GM23338 (cell line): ENCODE measurements around the gene NFIA. TPM values are rescaled to one million over a fixed set of nuclear protein-coding genes. Genes with fewer than 3 reads are reported as not detected.

Experiments used
- ATAC-seq: fragments of 200-7000 bp; cut with Tn5 transposase; 3 replicates; pipeline ENCODE4 v1.9.1; 2020
- DNase-seq: peaks from one replicate; pipeline ENCODE4 v3.0.0-alpha.2; 2015; ENCODE audit warnings: low spot score
- H2AFZ ChIP-seq: fragments of 200-600 bp; sonication (generic); 2 replicates; pipeline ENCODE4 v1.8.0; 2016; ENCODE audit warnings: antibody characterized with exemption, mild to moderate bottlenecking, moderate library complexity
- H3F3A ChIP-seq: fragments of 200-600 bp; sonication (generic); replicated peaks from 2 replicates; pipeline ENCODE4 v1.8.0; 2017; ENCODE audit warnings: antibody characterized with exemption, mixed run types, low read depth
- H3K27ac ChIP-seq: fragments of 200-600 bp; sonication (generic); 2 replicates; pipeline ENCODE4 v1.6.1; 2016; ENCODE audit warnings: low read depth
- H3K27me3 ChIP-seq: fragments of 200-600 bp; sonication (generic); 2 replicates; pipeline ENCODE4 v1.8.0; 2016; ENCODE audit warnings: mild to moderate bottlenecking, mixed run types, moderate library complexity; ENCODE audit not compliant: insufficient read depth
- H3K36me3 ChIP-seq: fragments of 200-600 bp; sonication (generic); 2 replicates; pipeline ENCODE4 v1.8.0; 2016; ENCODE audit warnings: mild to moderate bottlenecking; ENCODE audit not compliant: insufficient read depth
- H3K4me1 ChIP-seq: fragments of 200-600 bp; sonication (generic); 2 replicates; pipeline ENCODE4 v1.8.0; 2016; ENCODE audit warnings: mild to moderate bottlenecking, moderate library complexity; ENCODE audit not compliant: insufficient read depth
- H3K4me2 ChIP-seq: fragments of 200-600 bp; sonication (generic); 2 replicates; pipeline ENCODE4 v1.7.1; 2017; ENCODE audit warnings: mixed run types
- H3K4me3 ChIP-seq: fragments of 200-600 bp; sonication (generic); 2 replicates; pipeline ENCODE4 v1.6.1; 2016; ENCODE audit warnings: mixed run types
- H3K79me2 ChIP-seq: fragments of 200-600 bp; sonication (generic); replicated peaks from 2 replicates; pipeline ENCODE4 v1.8.0; 2017; ENCODE audit warnings: mild to moderate bottlenecking; ENCODE audit not compliant: insufficient read depth
- H3K9me2 ChIP-seq: fragments of 200-600 bp; sonication (generic); 2 replicates; pipeline ENCODE4 v1.8.0; 2017; ENCODE audit not compliant: insufficient read depth
- H4K20me1 ChIP-seq: fragments of 200-600 bp; sonication (generic); replicated peaks from 2 replicates; pipeline ENCODE4 v1.8.0; 2017; ENCODE audit warnings: mild to moderate bottlenecking; ENCODE audit not compliant: insufficient read depth
- H3K27ac Mint-ChIP-seq: 2 replicates; pipeline ENCODE4 v1.8.0; 2020; ENCODE audit warnings: inconsistent platforms, mild to moderate bottlenecking, moderate library complexity, mixed read lengths
- H3K27me3 Mint-ChIP-seq: 3 replicates; pipeline ENCODE4 v1.8.0; 2022; ENCODE audit warnings: low read depth, mild to moderate bottlenecking, moderate library complexity, mixed read lengths, inconsistent platforms; ENCODE audit not compliant: insufficient read depth, poor library complexity
- H3K36me3 Mint-ChIP-seq: 3 replicates; pipeline ENCODE4 v1.8.0; 2021; ENCODE audit warnings: low read depth, mild to moderate bottlenecking, inconsistent platforms, moderate library complexity, mixed read lengths
- H3K4me1 Mint-ChIP-seq: 3 replicates; pipeline ENCODE4 v1.8.0; 2020; ENCODE audit warnings: mild to moderate bottlenecking, inconsistent platforms, mixed read lengths
- H3K4me3 Mint-ChIP-seq: 3 replicates; pipeline ENCODE4 v1.8.0; 2021; ENCODE audit warnings: moderate library complexity, mild to moderate bottlenecking, inconsistent platforms, mixed read lengths
- H3K9me3 Mint-ChIP-seq: 3 replicates; pipeline ENCODE4 v1.8.0; 2020; ENCODE audit warnings: moderate library complexity, mild to moderate bottlenecking, inconsistent platforms, mixed read lengths
- CREB1 ChIP-seq: fragments of 250-450 bp; sonication (Bioruptor Pico); IDR thresholded peaks from 2 replicates; pipeline ENCODE4 v1.5.0; 2020; ENCODE audit warnings: low read depth, mild to moderate bottlenecking, moderate library complexity
- EZH2 ChIP-seq: fragments of 200-600 bp; sonication (generic); IDR thresholded peaks from one replicate; pipeline ENCODE4 v1.8.0; 2017; ENCODE audit warnings: antibody characterized with exemption, mild to moderate bottlenecking, low read depth; ENCODE audit not compliant: unreplicated experiment
- EZH2phosphoT487 ChIP-seq: fragments of 200-600 bp; sonication (generic); IDR thresholded peaks from one replicate; pipeline ENCODE4 v1.8.1; 2018; ENCODE audit warnings: antibody characterized with exemption; ENCODE audit not compliant: unreplicated experiment
- JUNB ChIP-seq: IDR thresholded peaks from one replicate; pipeline ENCODE4 v1.6.1; 2016; ENCODE audit warnings: antibody characterized with exemption; ENCODE audit not compliant: unreplicated experiment
- NANOG ChIP-seq: IDR thresholded peaks from 2 replicates; pipeline ENCODE4 v1.6.1; 2016; ENCODE audit warnings: antibody characterized with exemption, borderline replicate concordance
- POLR2AphosphoS5 ChIP-seq: IDR thresholded peaks from 2 replicates; pipeline ENCODE4 v1.6.1; 2016; ENCODE audit warnings: antibody characterized with exemption, low read depth
- STAT1 ChIP-seq: IDR thresholded peaks from one replicate; pipeline ENCODE4 v1.6.1; 2016; ENCODE audit warnings: antibody characterized with exemption; ENCODE audit not compliant: unreplicated experiment
- ZNF114 ChIP-seq: fragments of 250-450 bp; sonication (Bioruptor Pico); IDR thresholded peaks from 2 replicates; pipeline ENCODE4 v1.5.0; 2020; ENCODE audit warnings: mild to moderate bottlenecking, moderate library complexity
- ZNF331 ChIP-seq: fragments of 250-450 bp; sonication (Bioruptor Pico); IDR thresholded peaks from 2 replicates; pipeline ENCODE4 v1.5.0; 2020; ENCODE audit warnings: low read depth, mild to moderate bottlenecking, moderate library complexity
- polyA plus RNA-seq: library from polyadenylated mRNA; unstranded; fragments of >200 nt; fragmentation: Nextera tagmentation; extraction: Ambion mirVana; gene quantifications from 2 replicates; pipeline ENCODE4 v1.2.1, GENCODE V29; 2016
- total RNA-seq: library from RNA; depleted of rRNA; stranded (reverse); fragments of >200 nt; shearing (Covaris generic); gene quantifications from 2 replicates; pipeline ENCODE4 v1.2.3, GENCODE V29; 2014
- TF ChIP-seq, protein P1 (sequence below), 2 experiments: fragments of 200-600 bp in 1 of 2; sonication (generic) in 1 of 2; conservative IDR thresholded peaks; 2 replicates each; pipeline versions ENCODE4 v1.5.1 to v1.6.1; 2016 to 2017; ENCODE audit warnings: antibody characterized with exemption in 2 of 2, low read depth in 2 of 2, mild to moderate bottlenecking in 2 of 2, moderate library complexity in 1 of 2
- TF ChIP-seq, protein P2 (sequence below): IDR thresholded peaks from one replicate; pipeline ENCODE4 v1.6.1; 2018; ENCODE audit warnings: antibody characterized with exemption; ENCODE audit not compliant: unreplicated experiment
- TF ChIP-seq, protein P3 (sequence below): fragments of 250-450 bp; sonication (Bioruptor Pico); IDR thresholded peaks from 2 replicates; pipeline ENCODE4 v1.5.0; 2020; ENCODE audit warnings: mild to moderate bottlenecking, moderate library complexity
- TF ChIP-seq, protein P4 (sequence below): IDR thresholded peaks from 2 replicates; pipeline ENCODE4 v1.6.1; 2016; ENCODE audit warnings: antibody characterized with exemption

NFIA gene
- total and polyA plus RNA-seq, 2 experiments from 2014 or later: 0.97 to 2.3 TPM

DNA sequence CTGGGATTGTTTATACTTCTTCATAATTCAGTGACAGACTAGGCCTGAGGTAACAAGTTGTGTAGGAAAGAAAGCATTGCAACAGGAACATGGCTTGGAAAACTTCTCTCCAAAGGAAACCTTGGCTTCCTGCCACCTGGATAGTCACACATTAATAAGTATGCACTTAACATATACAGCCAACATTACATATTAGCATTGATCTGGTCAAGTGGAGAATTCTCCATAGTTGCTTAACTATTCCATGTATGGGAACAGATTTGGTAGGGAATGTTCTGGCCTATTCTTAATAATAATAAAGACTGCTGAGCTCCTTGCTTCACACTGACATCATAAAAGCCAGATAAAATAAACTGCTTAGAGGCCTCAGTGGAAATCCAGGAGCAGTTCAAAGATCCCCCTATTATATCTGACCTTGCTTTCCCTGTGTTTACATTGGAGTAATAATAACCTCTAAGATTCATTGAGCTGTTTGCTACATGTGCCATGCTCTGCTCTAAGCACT lies 27.2 kb upstream of the NFIA start:
- Mint-ChIP-seq H3K4me1 (peaks cover 63% of the 10 kb centered on the region), H3K27ac (no peak overlapping the region), H3K4me3 (no peak overlapping the region), H3K27me3 (peaks cover 72% of the 10 kb centered on the region), H3K36me3 (no peaks in the 10 kb centered on the region), H3K9me3 (no peaks in the 10 kb centered on the region)
- ATAC-seq: no peak
- Histone ChIP-seq H3K79me2 (no peaks in the 10 kb centered on the region), H3K4me3 (peak overlapping the region; percentile 83), H2AFZ (no peak overlapping the region), H3K27ac (no peak overlapping the region), H3K27me3 (peaks cover 74% of the 10 kb centered on the region), H3K9me2 (no peaks in the 10 kb centered on the region; the same call in 1 of the 2 replicates), H4K20me1 (0 out of 2 replicates have a peak, but pooled peaks cover 3% of the 10 kb centered on the region), H3K4me2 (peak overlapping the region; percentile 87), H3F3A (peaks cover 16% of the 10 kb centered on the region; the same call in 1 of the 2 replicates), H3K36me3 (no peaks in the 10 kb centered on the region), H3K4me1 (peaks cover 68% of the 10 kb centered on the region)
- TF ChIP-seq, protein P1, sequence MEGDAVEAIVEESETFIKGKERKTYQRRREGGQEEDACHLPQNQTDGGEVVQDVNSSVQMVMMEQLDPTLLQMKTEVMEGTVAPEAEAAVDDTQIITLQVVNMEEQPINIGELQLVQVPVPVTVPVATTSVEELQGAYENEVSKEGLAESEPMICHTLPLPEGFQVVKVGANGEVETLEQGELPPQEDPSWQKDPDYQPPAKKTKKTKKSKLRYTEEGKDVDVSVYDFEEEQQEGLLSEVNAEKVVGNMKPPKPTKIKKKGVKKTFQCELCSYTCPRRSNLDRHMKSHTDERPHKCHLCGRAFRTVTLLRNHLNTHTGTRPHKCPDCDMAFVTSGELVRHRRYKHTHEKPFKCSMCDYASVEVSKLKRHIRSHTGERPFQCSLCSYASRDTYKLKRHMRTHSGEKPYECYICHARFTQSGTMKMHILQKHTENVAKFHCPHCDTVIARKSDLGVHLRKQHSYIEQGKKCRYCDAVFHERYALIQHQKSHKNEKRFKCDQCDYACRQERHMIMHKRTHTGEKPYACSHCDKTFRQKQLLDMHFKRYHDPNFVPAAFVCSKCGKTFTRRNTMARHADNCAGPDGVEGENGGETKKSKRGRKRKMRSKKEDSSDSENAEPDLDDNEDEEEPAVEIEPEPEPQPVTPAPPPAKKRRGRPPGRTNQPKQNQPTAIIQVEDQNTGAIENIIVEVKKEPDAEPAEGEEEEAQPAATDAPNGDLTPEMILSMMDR (conservative IDR thresholded peaks at IDR 0.05; ENCODE audit: low read depth in 2 of 2): no peak
- TF ChIP-seq ZNF114 (CRISPR knock-in tag) (no peak), POLR2AphosphoS5 (no peak), STAT1 (no peak), EZH2 (no peak), EZH2phosphoT487 (no peak), CREB1 (CRISPR knock-in tag) (no peak), ZNF331 (no peak), JUNB (no peak), NANOG (no peak)
- TF ChIP-seq, protein P2, sequence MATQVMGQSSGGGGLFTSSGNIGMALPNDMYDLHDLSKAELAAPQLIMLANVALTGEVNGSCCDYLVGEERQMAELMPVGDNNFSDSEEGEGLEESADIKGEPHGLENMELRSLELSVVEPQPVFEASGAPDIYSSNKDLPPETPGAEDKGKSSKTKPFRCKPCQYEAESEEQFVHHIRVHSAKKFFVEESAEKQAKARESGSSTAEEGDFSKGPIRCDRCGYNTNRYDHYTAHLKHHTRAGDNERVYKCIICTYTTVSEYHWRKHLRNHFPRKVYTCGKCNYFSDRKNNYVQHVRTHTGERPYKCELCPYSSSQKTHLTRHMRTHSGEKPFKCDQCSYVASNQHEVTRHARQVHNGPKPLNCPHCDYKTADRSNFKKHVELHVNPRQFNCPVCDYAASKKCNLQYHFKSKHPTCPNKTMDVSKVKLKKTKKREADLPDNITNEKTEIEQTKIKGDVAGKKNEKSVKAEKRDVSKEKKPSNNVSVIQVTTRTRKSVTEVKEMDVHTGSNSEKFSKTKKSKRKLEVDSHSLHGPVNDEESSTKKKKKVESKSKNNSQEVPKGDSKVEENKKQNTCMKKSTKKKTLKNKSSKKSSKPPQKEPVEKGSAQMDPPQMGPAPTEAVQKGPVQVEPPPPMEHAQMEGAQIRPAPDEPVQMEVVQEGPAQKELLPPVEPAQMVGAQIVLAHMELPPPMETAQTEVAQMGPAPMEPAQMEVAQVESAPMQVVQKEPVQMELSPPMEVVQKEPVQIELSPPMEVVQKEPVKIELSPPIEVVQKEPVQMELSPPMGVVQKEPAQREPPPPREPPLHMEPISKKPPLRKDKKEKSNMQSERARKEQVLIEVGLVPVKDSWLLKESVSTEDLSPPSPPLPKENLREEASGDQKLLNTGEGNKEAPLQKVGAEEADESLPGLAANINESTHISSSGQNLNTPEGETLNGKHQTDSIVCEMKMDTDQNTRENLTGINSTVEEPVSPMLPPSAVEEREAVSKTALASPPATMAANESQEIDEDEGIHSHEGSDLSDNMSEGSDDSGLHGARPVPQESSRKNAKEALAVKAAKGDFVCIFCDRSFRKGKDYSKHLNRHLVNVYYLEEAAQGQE: no peak
- TF ChIP-seq, protein P3, sequence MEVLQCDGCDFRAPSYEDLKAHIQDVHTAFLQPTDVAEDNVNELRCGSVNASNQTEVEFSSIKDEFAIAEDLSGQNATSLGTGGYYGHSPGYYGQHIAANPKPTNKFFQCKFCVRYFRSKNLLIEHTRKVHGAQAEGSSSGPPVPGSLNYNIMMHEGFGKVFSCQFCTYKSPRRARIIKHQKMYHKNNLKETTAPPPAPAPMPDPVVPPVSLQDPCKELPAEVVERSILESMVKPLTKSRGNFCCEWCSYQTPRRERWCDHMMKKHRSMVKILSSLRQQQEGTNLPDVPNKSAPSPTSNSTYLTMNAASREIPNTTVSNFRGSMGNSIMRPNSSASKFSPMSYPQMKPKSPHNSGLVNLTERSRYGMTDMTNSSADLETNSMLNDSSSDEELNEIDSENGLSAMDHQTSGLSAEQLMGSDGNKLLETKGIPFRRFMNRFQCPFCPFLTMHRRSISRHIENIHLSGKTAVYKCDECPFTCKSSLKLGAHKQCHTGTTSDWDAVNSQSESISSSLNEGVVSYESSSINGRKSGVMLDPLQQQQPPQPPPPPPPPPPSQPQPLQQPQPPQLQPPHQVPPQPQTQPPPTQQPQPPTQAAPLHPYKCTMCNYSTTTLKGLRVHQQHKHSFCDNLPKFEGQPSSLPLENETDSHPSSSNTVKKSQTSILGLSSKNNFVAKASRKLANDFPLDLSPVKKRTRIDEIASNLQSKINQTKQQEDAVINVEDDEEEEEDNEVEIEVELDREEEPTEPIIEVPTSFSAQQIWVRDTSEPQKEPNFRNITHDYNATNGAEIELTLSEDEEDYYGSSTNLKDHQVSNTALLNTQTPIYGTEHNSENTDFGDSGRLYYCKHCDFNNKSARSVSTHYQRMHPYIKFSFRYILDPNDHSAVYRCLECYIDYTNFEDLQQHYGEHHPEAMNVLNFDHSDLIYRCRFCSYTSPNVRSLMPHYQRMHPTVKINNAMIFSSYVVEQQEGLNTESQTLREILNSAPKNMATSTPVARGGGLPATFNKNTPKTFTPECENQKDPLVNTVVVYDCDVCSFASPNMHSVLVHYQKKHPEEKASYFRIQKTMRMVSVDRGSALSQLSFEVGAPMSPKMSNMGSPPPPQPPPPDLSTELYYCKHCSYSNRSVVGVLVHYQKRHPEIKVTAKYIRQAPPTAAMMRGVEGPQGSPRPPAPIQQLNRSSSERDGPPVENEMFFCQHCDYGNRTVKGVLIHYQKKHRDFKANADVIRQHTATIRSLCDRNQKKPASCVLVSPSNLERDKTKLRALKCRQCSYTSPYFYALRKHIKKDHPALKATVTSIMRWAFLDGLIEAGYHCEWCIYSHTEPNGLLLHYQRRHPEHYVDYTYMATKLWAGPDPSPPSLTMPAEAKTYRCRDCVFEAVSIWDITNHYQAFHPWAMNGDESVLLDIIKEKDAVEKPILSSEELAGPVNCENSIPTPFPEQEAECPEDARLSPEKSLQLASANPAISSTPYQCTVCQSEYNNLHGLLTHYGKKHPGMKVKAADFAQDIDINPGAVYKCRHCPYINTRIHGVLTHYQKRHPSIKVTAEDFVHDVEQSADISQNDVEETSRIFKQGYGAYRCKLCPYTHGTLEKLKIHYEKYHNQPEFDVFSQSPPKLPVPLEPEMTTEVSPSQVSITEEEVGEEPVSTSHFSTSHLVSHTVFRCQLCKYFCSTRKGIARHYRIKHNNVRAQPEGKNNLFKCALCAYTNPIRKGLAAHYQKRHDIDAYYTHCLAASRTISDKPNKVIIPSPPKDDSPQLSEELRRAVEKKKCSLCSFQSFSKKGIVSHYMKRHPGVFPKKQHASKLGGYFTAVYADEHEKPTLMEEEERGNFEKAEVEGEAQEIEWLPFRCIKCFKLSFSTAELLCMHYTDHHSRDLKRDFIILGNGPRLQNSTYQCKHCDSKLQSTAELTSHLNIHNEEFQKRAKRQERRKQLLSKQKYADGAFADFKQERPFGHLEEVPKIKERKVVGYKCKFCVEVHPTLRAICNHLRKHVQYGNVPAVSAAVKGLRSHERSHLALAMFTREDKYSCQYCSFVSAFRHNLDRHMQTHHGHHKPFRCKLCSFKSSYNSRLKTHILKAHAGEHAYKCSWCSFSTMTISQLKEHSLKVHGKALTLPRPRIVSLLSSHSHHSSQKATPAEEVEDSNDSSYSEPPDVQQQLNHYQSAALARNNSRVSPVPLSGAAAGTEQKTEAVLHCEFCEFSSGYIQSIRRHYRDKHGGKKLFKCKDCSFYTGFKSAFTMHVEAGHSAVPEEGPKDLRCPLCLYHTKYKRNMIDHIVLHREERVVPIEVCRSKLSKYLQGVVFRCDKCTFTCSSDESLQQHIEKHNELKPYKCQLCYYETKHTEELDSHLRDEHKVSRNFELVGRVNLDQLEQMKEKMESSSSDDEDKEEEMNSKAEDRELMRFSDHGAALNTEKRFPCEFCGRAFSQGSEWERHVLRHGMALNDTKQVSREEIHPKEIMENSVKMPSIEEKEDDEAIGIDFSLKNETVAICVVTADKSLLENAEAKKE (CRISPR knock-in tag): no peak
- TF ChIP-seq, protein P4, sequence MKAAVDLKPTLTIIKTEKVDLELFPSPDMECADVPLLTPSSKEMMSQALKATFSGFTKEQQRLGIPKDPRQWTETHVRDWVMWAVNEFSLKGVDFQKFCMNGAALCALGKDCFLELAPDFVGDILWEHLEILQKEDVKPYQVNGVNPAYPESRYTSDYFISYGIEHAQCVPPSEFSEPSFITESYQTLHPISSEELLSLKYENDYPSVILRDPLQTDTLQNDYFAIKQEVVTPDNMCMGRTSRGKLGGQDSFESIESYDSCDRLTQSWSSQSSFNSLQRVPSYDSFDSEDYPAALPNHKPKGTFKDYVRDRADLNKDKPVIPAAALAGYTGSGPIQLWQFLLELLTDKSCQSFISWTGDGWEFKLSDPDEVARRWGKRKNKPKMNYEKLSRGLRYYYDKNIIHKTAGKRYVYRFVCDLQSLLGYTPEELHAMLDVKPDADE: no peak
- DNase-seq: no peak
